GM21381 (cell line): ENCODE results near the gene SYNPR.

ENCODE experiments used
- ATAC-seq: cut with Tn5 transposase; IDR thresholded peaks from one replicate; pipeline ENCODE4 v1.9.1; 2021; ENCODE audit warnings: mild to moderate bottlenecking, moderate library complexity; ENCODE audit not compliant: unreplicated experiment

The SYNPR gene

GRCh38 chr3:63303238-63303637 is 25.1 kb downstream of the SYNPR start:
- ATAC-seq = no peak

- ATAC-seq = no peak
Measured at GRCh38 chr3:63304421-63304820, 26.3 kb downstream of the SYNPR start.

DNA sequence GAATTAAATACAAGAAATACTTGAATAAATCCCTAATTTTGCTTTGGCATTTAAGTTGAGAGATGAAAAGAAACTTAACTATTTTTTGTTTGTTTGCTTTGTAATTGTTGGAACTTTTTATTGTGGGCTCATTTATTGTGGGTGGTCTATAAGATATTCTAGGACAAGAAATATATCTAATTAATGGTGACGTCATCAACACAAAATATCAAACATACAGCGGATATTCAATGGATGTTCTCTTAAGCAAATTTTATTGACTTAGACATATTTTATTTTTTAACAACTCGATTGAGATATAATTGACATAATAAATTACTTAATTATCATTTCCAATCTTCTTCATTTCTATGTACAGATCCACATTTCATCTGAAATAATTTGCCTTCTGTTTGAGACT is 30.0 kb downstream of the SYNPR start:
- ATAC-seq = no peak

DNA sequence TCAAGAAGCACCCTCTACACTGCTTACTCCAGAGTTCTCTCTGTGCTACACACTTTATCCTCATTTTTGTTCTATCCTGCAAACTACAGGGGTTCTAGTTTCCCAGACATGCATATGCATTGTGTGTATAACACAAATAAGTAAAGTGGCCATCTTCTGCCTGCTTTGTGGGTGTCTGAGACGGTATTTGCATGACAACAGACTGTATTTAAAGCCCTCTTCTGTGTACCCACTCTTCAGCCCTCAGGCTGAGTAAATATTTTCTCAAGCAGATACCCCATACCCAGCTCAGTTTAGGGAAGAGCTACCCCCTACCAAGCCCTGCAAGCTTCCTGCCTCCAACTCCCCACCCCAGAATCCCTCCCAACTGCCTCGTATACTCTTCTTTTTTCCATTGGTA is 31.7 kb downstream of the SYNPR start:
- ATAC-seq = no peak

DNA sequence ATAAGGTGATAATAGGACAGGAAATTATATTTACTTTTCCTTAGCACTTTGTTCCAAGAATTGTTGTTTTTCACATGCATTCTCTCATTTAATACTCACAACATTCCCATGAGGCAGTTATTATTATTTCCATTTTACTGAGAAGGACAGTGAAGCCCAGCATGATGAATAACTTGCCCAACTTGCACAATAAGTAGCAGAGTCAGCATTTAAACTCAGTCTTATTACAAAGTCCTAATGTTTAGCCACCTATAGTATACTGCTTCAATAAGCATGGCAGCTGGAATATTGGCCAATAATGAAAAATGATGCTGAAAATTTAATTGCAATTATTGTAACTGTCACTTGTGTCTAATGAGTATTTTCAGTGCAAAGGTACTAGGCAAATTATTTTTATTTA is 45.7 kb downstream of the SYNPR start:
- no peak for ATAC-seq

DNA sequence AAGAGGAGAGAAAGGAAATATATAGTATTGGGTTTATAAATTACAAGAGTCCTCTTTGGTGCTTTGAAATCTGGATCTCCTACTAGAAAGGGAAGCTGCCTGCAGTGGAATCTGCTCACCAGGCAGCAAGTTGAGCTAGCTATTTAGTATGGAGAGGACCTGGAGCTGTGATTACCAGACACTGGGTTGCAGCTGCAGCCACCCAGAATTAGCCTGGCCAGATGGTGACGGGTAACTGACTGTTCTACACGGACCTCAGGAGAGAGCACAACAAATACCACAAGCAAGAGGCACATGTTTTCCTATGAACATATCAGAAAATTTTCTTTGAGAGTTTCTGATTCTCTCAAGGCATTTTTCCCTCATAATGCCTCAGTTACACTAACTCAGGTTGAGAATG is 46.5 kb downstream of the SYNPR start:
- no peak for ATAC-seq

DNA sequence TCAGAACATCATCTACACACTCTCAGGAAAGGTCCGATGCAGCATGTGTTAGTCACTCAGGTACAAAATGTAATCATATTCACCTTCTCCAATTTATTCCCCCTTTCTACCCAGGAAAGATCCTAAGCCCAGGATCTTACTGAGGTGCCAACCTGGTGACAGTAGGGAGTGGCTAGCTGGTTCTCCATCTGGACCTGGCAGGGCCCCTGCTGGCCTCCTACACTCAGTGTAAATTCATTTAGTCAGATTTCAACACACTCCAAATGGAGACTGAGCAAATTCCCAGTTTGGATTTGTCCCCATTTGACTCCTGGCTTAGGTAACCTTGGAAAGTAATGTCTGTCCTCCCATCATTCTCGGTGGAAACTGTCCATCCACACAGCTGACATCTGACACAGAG is 47.3 kb downstream of the SYNPR start:
- ATAC-seq = no peak

- no peak for ATAC-seq
Measured at GRCh38 chr3:63328365-63328764, 50.3 kb downstream of the SYNPR start.

GRCh38 chr3:63331520-63331919 is 53.4 kb downstream of the SYNPR start:
- no peak for ATAC-seq

- no peak for ATAC-seq
Measured at GRCh38 chr3:63333815-63334214, 55.7 kb downstream of the SYNPR start.

DNA sequence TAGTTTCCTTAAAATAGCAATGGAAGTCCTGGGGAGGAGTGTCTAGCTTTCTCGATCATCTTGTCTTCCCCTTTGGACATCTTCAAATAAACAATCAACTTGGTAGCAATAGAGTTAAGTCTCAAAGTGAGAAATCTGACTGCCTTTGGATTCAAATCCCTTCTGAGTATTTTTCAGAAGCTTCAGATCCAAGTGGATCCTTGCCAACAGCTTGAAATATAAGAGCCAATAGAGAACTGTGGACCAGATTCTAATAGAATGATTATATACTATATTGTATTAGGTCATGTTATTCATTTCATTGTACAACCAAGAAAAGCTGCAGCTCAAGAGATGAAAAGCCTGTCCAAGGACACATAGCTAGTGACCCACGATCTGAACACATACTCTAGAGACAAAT is 60.2 kb downstream of the SYNPR start:
- ATAC-seq = no peak

DNA sequence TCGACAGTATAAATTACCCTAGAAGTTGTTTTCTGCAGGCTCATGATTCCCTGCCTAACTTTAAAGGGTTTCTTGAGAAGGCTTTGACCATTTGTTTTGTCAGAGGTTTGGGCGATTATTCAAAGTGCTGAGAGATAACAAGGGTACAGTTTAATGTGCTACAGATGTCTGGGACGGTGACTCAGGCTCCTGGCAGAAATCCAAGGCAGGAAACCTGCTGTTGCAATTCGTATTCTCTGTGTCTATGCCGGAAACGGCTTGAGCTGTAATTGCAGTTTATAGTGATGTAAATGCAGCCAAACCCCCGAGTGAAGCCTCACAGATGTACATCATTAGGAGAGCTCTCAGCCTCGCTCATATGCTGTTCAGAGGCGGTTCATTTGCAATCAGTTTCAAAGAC is 65.6 kb downstream of the SYNPR start:
- ATAC-seq = no peak

DNA sequence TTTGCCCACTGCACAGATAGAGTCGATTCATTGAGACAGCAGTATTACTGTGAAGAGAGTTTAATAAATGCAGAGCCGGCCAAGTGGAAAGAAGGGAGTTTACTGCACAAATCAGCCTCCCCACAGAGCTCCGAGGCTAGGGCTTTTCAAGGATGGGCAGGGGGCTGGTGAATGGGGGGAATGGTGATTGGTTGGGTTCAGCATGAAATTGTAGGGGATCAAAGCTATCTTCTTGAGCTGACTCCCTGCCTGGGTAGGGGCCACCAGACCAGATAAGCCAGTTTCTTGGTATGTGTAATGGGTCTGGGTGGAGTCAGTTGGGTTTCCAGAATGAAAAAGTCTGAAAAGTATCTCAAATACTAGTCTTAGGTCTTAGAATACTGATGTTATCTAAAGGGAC is 66.6 kb downstream of the SYNPR start:
- no peak for ATAC-seq

DNA sequence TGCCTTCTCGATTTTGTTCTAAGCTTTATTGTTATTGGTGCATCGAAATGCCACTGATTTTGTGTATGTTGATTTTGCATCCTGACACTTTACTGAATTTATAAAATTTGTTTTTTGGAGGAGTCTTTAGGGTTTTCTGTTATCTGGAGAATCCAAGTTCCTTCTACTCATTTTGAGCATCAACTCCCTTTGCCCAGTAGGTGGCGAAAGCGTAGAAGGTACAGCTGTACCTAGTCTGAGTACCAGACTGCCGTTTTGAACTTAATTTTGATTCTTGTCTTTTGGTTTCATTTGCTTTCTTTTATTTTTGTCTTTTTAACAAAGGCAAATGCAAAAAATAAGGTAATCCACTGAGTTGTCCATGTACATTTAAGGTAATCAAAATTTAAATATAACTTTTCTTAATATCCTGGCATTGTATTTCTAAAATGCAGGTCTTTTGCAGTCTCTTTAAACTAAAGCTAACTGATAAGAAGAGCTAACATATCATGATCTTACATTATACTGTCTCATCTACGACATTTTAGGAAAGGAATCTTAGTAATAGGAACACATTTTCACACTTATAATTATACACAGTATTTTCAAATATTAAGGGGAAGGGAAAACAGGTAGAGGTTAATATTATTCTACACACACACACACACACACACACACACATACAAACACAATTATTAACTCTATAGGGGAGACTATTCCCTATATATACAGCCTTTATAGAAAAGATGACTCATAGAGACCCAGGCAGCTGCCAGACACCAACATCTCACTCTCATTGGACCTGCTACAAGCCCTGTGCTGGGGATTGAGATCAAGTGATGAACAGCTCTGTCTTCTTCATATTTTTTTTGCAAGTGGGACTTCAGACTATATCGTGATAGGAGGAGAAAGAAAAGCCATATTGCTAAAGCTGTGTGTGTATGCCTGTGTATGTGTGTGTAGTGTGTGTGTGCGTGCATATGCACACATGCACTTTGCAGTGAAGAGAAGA is 71.8 kb downstream of the SYNPR start:
- ATAC-seq = peak; percentile 67

DNA sequence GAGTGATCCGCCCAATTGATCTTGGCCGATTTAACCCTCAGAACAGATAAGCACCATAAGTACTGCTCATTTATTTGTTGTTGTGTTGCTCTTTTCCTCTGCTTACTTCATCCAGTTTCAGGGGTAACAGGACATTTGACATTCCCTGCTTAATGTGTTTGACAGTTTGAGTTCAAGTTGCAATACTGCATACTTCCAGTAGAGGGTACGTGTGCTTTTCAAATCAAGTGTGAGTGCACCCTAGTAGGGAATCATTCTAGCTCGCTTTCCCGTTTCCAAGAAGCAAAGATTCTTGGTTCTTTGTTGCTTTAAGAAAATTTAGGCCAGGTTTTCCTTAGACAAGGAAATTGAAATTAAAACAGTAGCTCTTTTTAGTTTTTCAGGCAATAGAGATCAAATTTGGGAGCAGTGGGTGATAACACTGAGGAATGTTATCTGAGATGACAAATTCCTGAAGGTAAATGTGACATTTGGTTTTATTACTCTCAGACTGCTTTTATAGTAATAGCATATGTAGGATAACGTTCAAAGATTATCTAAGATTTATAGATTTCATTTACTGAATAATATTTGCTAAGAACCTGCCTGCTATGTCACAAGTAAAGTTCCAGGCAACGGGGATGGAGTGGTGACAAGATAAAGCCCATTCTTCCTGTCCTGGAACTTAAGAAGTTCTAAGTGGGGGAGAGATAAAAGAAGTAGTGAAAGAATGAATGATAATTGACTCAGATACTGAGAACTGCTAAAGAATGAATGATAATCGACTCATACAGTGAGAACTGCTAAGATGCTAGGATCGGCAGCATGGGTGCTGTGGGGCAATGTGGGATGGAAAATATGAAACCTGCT is 73.3 kb downstream of the SYNPR start:
- peak; percentile 74 for ATAC-seq

GRCh38 chr3:63352008-63352279 is 73.8 kb downstream of the SYNPR start:
- ATAC-seq = no peak

DNA sequence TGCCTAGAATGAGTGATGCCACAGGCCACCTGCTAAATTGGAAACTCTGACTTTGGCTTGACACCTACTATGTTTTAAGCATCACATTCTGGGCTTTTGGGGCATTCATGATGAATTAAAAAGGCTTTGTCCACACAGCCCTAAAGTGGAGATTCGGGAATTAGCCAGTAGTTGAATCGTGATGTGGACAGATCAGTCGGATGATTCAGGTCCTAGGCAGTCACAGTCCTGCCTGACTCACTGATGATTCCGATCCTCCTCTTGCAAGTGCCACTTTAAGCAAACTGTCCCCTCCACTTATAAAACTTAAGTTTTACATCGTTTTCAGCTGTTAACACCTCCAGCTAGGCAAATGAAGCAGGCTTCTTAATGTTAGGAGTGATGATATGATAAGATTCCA is 75.3 kb downstream of the SYNPR start:
- no peak for ATAC-seq

- no peak for ATAC-seq
Measured at GRCh38 chr3:63354160-63354559, 76.1 kb downstream of the SYNPR start.

GRCh38 chr3:63355809-63356208 is 77.7 kb downstream of the SYNPR start:
- no peak for ATAC-seq

- ATAC-seq = no peak
Measured at GRCh38 chr3:63364495-63364894, 86.4 kb downstream of the SYNPR start.

- ATAC-seq = no peak
Measured at GRCh38 chr3:63364910-63365309, 86.8 kb downstream of the SYNPR start.

DNA sequence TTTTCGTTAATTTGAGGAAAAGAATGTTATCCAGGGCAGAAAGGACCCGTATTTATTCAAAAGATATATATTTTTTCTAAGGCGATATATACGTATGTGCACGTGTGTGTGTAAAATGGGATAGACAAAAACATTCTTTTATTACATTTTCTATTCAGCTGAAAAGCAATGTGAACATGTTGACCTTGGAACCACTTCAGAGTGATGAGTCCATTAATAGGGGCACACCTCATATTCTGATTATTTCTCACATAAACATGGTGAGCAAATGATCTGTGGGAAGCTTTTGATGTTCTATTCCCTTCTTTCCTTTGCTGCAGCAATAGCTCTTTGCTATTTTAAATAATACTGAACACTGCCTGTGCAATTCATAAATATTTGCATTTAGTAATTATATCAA is 87.6 kb downstream of the SYNPR start:
- no peak for ATAC-seq
